Astrocyte (in vitro differentiated cells and primary cell): ENCODE measurements around the gene CDKAL1.

Experiments
- CTCF ChIP-seq: IDR thresholded peaks from 2 replicates; pipeline ENCODE4 v1.5.1; 2011; ENCODE audit warnings: low read depth, mild to moderate bottlenecking, inconsistent platforms, low read length, moderate library complexity; ENCODE audit not compliant: insufficient read depth
- EZH2 ChIP-seq: IDR thresholded peaks from 2 replicates; pipeline ENCODE4 v1.6.1; 2012; ENCODE audit warnings: mild to moderate bottlenecking, low read length, inconsistent platforms; ENCODE audit not compliant: insufficient read depth

- TF ChIP-seq EZH2: no peak
- TF ChIP-seq CTCF: no peak
These were observed 25.8 kb downstream of the CDKAL1 start for GRCh38 chr6:20559924-20560551.
